ENCODE measurements around the gene HTR6.
A peak's percentile ranks its signal among the peaks of the same experiment; 100 is the strongest.

Gene HTR6

DNA sequence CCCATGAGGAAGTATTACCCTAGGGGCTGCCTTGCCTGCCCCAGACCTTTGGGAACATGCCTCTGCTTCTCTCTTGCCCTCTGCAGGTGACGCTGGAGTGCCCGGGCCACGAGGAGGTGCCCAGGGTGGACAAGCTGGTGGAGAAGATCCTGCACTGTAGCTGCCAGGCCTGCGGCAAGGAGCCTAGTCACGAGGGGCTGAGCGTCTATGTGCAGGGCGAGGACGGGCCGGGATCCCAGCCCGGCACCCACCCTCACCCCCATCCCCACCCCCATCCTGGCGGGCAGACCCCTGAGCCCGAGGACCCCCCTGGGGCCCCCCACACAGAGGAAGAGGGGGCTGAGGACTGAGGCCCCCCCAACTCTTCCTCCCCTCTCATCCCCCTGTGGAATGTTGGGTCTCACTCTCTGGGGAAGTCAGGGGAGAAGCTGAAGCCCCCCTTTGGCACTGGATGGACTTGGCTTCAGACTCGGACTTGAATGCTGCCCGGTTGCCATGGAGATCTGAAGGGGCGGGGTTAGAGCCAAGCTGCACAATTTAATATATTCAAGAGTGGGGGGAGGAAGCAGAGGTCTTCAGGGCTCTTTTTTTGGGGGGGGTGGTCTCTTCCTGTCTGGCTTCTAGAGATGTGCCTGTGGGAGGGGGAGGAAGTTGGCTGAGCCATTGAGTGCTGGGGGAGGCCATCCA, 7.8 kb upstream of the HTR6 start:
- DNase-seq (ENCODE audit: low read depth), result no peak

- DNase-seq (ENCODE audit: low read depth), result no peak
These were observed 7.2 kb upstream of the HTR6 start for GRCh38 chr1:19657511-19657910.

- DNase-seq (ENCODE audit: low read depth), result no peak
These were observed 6.5 kb upstream of the HTR6 start for GRCh38 chr1:19658186-19658585.

DNA sequence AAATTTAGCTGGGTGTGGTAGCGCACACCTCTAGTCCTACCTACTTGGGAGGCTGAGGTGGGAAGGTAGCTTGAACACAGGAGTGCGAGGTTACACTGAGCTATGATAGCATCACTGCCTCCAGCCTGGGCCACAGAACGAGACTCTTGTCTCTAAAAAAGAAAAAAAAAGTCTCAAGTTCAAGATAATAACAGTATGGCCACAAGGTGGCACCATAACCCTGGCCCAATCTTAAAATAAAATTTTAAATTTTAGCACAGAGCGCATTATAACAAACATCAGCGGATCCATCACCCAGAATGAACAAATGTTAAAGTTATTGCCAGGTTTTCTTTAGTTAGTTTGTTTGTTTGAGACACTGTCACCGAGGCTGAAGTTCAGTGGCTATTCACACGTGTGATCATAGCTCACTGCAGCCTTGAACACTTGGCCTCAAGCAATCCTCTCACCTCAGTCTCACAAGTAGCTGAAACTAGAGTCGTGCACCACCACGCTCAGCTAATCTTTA, 2.9 kb upstream of the HTR6 start:
- DNase-seq (ENCODE audit: low read depth), result no peak

GRCh38 chr1:19662313-19662712, 2.4 kb upstream of the HTR6 start:
- DNase-seq (ENCODE audit: low read depth), result no peak

DNA sequence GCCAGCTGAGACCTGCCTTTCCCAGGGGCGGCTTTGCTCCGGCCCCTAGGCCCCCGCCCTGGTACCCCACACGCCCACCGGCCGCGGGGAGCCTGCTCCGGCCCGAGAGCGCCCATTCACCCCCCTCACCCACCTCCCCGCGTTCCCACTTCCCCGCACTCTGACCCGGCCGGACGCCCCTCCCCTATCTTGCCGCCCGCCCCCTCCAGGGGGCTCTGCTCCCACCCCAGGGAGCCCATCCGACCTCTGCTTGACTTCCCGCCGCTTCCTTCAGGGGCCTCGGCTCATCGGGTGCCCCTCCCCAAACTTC, 466 bp downstream of the HTR6 start:
- DNase-seq (ENCODE audit: low read depth), result no peak

DNA sequence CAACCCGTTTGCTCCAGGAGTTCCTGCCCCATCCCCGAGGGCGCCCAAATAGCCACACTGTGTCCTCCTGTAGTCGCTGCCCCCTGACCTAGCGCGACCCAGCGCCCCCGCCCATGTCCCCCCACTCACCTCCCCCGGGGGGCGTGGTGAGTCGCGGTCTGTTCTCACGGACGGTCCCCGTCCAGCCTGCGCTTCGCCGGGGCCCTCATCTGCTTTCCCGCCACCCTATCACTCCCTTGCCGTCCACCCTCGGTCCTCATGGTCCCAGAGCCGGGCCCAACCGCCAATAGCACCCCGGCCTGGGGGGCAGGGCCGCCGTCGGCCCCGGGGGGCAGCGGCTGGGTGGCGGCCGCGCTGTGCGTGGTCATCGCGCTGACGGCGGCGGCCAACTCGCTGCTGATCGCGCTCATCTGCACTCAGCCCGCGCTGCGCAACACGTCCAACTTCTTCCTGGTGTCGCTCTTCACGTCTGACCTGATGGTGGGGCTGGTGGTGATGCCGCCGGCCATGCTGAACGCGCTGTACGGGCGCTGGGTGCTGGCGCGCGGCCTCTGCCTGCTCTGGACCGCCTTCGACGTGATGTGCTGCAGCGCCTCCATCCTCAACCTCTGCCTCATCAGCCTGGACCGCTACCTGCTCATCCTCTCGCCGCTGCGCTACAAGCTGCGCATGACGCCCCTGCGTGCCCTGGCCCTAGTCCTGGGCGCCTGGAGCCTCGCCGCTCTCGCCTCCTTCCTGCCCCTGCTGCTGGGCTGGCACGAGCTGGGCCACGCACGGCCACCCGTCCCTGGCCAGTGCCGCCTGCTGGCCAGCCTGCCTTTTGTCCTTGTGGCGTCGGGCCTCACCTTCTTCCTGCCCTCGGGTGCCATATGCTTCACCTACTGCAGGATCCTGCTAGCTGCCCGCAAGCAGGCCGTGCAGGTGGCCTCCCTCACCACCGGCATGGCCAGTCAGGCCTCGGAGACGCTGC, 1.1 kb downstream of the HTR6 start:
- DNase-seq (ENCODE audit: low read depth), result no peak

GRCh38 chr1:19668888-19669287, 4.2 kb downstream of the HTR6 start:
- DNase-seq (ENCODE audit: low read depth), result no peak

DNA sequence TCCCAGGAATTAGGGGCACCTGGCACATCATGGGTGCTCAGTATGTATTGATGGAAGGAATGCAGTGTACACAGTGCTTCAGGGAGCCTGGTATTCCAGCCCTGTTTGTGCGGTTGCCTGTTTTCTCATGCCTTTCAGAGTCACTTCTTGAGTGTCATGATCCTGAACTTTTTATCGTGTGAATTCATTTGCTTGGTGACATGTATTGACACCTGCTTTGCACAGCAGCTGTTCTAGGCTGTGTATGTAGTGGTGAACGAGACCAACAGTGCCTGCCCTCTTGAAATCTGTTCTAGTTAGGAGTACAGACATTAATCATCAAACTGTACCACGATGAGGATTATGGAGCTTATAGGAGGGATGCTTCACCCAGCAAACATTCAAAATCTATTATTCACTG, 6.1 kb downstream of the HTR6 start:
- no peak for DNase-seq (ENCODE audit: low read depth)

DNA sequence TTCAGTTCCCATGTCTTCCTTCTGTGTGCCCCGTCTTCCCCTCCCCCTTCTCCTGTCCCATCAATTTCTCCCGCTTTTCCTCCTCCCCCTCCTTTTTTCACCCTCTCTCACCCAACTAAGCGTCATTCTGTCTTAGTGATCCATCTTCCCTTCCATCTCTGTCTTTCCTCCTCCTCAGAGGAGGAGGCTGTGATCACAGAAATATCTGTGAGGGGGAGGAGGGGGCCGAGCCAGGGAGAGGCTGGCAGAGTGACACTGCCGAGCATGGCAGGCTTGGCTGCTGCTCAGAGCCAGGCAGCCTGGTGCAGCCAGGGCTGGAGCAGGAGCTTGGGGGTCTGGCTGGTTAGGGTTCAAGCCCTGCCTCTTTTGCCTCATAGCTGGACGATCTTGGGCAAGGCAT, 7.6 kb downstream of the HTR6 start:
- DNase-seq (ENCODE audit: low read depth), result no peak

GRCh38 chr1:19675797-19676196, 11.1 kb downstream of the HTR6 start:
- DNase-seq (ENCODE audit: low read depth), result no peak

DNA sequence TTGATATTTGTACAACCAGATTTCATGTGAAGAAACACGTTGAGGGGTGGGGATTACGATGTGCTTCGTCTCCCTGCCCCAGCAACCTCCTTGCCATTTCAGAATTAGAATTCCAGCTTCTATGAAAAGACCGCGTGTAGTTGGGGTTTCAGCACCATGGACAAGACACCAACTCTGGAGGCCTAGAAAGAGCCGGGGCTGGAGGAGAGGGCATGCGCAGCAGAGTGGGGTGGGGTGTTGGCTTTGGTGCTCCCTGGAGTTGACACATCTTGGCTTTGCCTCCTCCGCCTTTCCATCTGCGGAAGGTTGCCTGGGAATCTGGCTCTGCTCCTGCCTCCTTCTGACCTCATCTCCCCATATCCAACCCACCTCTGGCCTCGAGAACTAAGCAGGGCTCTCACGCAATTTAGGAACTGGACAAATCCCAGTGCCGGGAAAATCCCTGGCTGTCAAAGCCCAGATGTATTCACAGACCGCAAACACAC, 11.8 kb downstream of the HTR6 start:
- DNase-seq (ENCODE audit: low read depth), result no peak

- DNase-seq (ENCODE audit: low read depth), result no peak
These were observed 13.8 kb downstream of the HTR6 start for GRCh38 chr1:19678493-19678892.

DNA sequence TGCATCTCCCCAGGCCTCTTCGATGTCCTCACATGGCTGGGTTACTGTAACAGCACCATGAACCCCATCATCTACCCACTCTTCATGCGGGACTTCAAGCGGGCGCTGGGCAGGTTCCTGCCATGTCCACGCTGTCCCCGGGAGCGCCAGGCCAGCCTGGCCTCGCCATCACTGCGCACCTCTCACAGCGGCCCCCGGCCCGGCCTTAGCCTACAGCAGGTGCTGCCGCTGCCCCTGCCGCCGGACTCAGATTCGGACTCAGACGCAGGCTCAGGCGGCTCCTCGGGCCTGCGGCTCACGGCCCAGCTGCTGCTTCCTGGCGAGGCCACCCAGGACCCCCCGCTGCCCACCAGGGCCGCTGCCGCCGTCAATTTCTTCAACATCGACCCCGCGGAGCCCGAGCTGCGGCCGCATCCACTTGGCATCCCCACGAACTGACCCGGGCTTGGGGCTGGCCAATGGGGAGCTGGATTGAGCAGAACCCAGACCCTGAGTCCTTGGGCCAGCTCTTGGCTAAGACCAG, 14.3 kb downstream of the HTR6 start:
- no peak for DNase-seq (ENCODE audit: low read depth)

GRCh38 chr1:19679691-19680090, 15.0 kb downstream of the HTR6 start:
- DNase-seq (ENCODE audit: low read depth), result no peak

DNA sequence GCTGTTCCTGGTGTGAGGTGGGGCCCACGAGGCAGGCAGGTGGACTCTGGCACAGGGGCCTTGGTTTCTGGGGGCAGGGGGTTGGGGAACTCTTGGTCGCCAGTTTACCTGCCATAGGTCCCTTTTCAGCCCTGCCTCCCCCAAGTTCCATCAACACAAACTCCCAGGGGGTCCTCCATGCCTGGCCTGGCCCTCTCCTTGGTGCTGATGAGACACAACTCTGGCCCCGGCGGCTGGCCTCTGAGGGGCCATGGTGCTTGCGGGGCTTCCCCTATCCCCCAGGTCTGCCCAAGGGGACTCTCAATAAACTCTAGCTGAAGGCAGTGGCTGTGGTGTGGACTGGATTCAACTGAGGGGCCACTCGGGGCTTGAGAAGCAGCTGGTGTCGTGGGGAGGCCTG, 16.0 kb downstream of the HTR6 start:
- DNase-seq (ENCODE audit: low read depth), result no peak

DNA sequence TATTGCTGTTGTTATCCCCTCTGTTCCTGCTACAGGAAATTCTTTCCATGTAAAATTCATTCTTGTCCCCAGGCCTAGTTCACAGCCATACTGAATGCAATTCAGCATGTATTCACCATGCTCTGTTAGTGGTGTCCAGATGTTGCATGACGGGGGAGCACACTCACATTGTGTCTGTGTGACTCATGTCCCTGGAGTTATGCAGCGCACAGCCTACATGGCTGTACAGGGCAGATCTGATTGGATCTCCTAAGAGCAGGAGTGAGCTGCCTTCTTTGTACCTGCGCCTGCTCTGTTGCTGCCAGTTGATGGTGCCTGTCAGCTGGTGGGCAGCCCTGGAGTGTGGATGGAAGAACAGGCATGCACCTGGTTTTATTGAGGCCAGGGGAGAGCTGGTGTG, 17.6 kb downstream of the HTR6 start:
- DNase-seq (ENCODE audit: low read depth), result peak; percentile 76

DNA sequence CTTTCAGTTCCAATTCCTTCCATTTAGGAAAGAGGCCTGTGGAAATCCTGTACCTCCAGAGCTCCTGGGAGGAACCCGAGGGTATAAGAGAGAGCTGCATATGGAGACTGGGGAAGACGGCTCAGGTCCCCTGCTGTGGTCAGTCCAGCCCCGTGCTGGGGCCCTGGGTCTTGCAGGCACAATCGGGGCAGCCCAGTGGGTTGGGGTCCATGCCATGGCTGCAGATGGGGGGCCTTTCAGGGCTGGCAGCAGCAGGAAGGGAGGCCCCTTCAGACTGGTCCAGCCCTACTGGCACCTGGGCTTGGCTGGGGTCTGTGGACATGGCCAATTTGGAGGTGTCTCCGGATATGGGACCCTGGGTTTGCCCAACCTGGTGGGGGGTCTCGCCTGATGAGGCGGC, 18.2 kb downstream of the HTR6 start:
- DNase-seq (ENCODE audit: low read depth), result no peak

GRCh38 chr1:19683351-19683750, 18.7 kb downstream of the HTR6 start:
- no peak for DNase-seq (ENCODE audit: low read depth)

DNA sequence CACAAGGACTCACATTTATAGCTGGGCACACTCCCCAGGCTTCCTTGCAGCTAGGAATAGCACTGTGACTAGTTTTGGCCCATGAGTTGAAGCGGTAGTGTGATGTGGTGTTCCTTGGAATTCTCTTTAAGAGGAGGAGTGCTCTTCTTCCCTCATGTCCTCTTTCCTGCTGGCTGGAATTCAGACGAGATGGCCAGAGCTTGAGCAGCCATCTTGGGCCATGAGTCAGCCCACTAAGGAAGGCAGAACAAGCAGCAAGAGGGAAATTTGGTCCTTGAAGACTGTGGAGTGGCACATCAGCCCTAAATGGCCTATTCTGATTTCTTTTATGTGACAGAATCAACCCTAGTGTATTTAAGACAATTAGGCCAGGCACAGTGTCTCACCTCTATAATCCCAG, 20.0 kb downstream of the HTR6 start:
- DNase-seq (ENCODE audit: low read depth), result no peak

DNA sequence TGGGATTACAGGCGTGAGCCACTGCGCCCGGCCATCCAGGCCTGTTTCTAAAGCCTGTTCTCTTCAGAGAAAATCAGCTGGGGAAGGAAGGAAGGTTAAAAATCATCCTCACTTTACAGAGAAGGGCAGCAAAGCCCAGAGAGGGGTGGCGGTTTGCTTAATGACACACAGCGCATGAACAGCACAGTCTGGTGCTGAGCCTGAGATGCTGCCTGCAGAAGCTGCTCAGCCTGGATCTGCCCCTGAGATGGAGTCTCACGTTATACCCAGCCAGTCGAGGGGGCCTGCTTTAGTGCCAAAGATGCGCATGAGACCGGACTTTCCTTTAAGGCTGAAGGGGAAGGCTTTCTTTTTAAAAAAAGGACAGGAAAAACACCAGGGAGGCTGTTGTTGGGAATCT, 21.3 kb downstream of the HTR6 start:
- DNase-seq (ENCODE audit: low read depth), result no peak

DNA sequence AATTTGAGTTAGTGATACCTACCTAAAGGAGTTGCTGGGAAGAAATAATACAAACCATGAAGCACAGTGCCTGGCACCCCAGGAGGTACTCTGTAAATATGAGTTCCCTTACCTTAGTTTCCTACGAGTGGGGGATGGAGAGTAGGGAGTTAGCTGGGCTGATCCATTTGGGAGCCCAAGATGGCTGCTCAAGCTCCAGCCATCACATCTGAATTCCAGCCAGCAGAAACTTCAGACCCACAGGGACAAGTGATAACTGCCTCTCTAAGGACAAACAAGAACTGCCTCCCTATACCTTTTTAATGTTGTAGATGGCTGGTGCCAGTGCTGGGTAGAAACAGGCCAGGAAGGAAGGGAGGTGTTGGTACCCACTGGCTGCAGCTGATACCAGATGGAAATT, 22.7 kb downstream of the HTR6 start:
- DNase-seq (ENCODE audit: low read depth), result no peak

Measured in HS-5 (cell line).